Endothelial cell of umbilical vein (primary cell): ENCODE measurements around the gene DSG3.

ENCODE experiments used
- EZH2 ChIP-seq: IDR thresholded peaks from 2 replicates; pipeline ENCODE4 v1.6.1; 2012; ENCODE audit warnings: borderline replicate concordance, low read depth, mild to moderate bottlenecking, moderate library complexity, low read length, inconsistent platforms; ENCODE audit not compliant: severe bottlenecking
- FOS ChIP-seq: IDR thresholded peaks from 2 replicates; pipeline ENCODE4 v1.6.1; 2011; ENCODE audit warnings: mild to moderate bottlenecking, low read length, moderate library complexity, borderline replicate concordance; ENCODE audit not compliant: insufficient read depth
- GATA2 ChIP-seq: IDR thresholded peaks from 2 replicates; pipeline ENCODE4 v1.7.0; 2011; ENCODE audit warnings: low read depth, mild to moderate bottlenecking, moderate library complexity, mixed read lengths, low read length; ENCODE audit not compliant: insufficient read length, insufficient read depth
- JUN ChIP-seq: IDR thresholded peaks from 2 replicates; pipeline ENCODE4 v1.6.1; 2011; ENCODE audit warnings: borderline replicate concordance, low read depth; ENCODE audit not compliant: insufficient read length, insufficient read depth
- MYC ChIP-seq: IDR thresholded peaks from one replicate; pipeline ENCODE4 v1.6.1; 2011; ENCODE audit warnings: mild to moderate bottlenecking, low read depth, low read length
- POLR2A ChIP-seq: IDR thresholded peaks from 2 replicates; pipeline ENCODE4 v1.6.1; 2012; ENCODE audit warnings: low read depth, mild to moderate bottlenecking, control low read depth, low read length
- POLR2AphosphoS5 ChIP-seq: IDR thresholded peaks from 2 replicates; pipeline ENCODE4 v1.6.1; 2012; ENCODE audit warnings: low read depth, mild to moderate bottlenecking, control low read depth, low read length, moderate library complexity; ENCODE audit not compliant: insufficient read depth
- TF ChIP-seq, protein P1 (sequence below), 2 donors: IDR thresholded peaks; 1 replicate in 1 of 2; 2 replicates in 1 of 2; pipeline ENCODE4 v1.5.1; 2011; ENCODE audit warnings: low read length in 2 of 2, mild to moderate bottlenecking in 2 of 2, moderate library complexity in 2 of 2, control low read depth in 1 of 2, inconsistent platforms in 1 of 2, low read depth in 1 of 2; ENCODE audit not compliant: insufficient read depth in 1 of 2; ENCODE audit errors: extremely low read depth in 1 of 2
- TF ChIP-seq, protein P2 (sequence below): IDR thresholded peaks from 2 replicates; pipeline ENCODE4 v1.6.1; 2011; ENCODE audit not compliant: insufficient read depth, insufficient read length

DNA sequence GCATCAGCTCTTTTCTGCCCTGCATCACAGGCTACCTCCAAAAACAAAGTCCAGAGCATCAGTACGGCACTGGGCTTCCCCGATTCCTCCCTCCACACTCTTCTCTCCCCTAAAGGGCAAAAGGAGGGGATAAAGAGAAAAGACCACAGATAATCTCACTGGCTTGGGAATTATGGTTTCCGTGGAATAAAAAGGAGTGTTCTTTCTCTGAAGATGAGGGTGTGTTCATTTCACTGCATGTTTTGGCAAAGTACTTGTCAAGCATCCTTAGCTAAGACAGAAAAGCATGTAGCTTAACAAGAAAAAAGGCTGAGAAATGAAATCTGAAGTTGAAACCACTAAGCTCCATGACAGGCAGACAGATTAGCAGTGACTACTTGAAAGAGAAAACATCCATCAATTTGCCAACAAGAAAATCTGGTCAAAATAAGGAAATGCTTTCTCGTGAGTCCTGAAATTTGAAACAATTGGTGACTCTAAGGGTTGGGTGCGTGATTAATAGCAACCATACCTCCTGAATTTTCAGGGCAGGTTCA, 20.6 kb upstream of the DSG3 start:
- TF ChIP-seq, protein P1, sequence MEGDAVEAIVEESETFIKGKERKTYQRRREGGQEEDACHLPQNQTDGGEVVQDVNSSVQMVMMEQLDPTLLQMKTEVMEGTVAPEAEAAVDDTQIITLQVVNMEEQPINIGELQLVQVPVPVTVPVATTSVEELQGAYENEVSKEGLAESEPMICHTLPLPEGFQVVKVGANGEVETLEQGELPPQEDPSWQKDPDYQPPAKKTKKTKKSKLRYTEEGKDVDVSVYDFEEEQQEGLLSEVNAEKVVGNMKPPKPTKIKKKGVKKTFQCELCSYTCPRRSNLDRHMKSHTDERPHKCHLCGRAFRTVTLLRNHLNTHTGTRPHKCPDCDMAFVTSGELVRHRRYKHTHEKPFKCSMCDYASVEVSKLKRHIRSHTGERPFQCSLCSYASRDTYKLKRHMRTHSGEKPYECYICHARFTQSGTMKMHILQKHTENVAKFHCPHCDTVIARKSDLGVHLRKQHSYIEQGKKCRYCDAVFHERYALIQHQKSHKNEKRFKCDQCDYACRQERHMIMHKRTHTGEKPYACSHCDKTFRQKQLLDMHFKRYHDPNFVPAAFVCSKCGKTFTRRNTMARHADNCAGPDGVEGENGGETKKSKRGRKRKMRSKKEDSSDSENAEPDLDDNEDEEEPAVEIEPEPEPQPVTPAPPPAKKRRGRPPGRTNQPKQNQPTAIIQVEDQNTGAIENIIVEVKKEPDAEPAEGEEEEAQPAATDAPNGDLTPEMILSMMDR (IDR thresholded peaks at IDR 0.05; ENCODE audit: extremely low read depth in 1 of 2, insufficient read depth in 1 of 2, low read depth in 1 of 2, low read length in 2 of 2) = no peak
- TF ChIP-seq, protein P2, sequence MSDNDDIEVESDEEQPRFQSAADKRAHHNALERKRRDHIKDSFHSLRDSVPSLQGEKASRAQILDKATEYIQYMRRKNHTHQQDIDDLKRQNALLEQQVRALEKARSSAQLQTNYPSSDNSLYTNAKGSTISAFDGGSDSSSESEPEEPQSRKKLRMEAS = no peak
- TF ChIP-seq FOS (no peak), POLR2A (no peak), POLR2AphosphoS5 (no peak), EZH2 (no peak), MYC (no peak), GATA2 (no peak), JUN (no peak)
